NCI-H774 (cell line): ENCODE measurements around the gene CAT.

Source experiments
- DNase-seq: peaks from one replicate; lab custom pipeline; 2025; lab: John Stamatoyannopoulos, UW

Gene CAT

GRCh38 chr11:34425360-34425759, 13.4 kb upstream of the CAT start:
- no peak for DNase-seq

- no peak for DNase-seq
Observed at GRCh38 chr11:34425867-34426266, 12.9 kb upstream of the CAT start.

GRCh38 chr11:34426766-34427185, 12.0 kb upstream of the CAT start:
- DNase-seq = no peak

- DNase-seq = no peak
Observed at GRCh38 chr11:34427186-34427805, 11.4 kb upstream of the CAT start.

- DNase-seq = no peak
Observed at GRCh38 chr11:34431979-34432378, 6.8 kb upstream of the CAT start.

- no peak for DNase-seq
Observed at GRCh38 chr11:34432822-34433221, 5.9 kb upstream of the CAT start.

GRCh38 chr11:34433899-34434298, 4.8 kb upstream of the CAT start:
- DNase-seq = no peak

- no peak for DNase-seq
Observed at GRCh38 chr11:34437224-34438125, 1.3 kb upstream of the CAT start.

- DNase-seq = no peak
Observed at GRCh38 chr11:34439610-34440198, 970 bp downstream of the CAT start.

- DNase-seq = no peak
Observed at GRCh38 chr11:34441814-34442213, 3.1 kb downstream of the CAT start.

GRCh38 chr11:34443136-34443535, 4.4 kb downstream of the CAT start:
- DNase-seq = no peak

GRCh38 chr11:34444428-34444827, 5.7 kb downstream of the CAT start:
- no peak for DNase-seq

- no peak for DNase-seq
Observed at GRCh38 chr11:34445956-34446355, 7.2 kb downstream of the CAT start.

- DNase-seq = no peak
Observed at GRCh38 chr11:34446386-34446785, 7.7 kb downstream of the CAT start.

- no peak for DNase-seq
Observed at GRCh38 chr11:34447044-34447443, 8.3 kb downstream of the CAT start.

- no peak for DNase-seq
Observed at GRCh38 chr11:34448223-34448994, 9.7 kb downstream of the CAT start.

- no peak for DNase-seq
Observed at GRCh38 chr11:34449013-34449412, 10.3 kb downstream of the CAT start.

- no peak for DNase-seq
Observed at GRCh38 chr11:34451053-34451452, 12.3 kb downstream of the CAT start.

GRCh38 chr11:34454308-34455032, 15.7 kb downstream of the CAT start:
- no peak for DNase-seq

GRCh38 chr11:34457607-34458006, 18.9 kb downstream of the CAT start:
- no peak for DNase-seq

- no peak for DNase-seq
Observed at GRCh38 chr11:34458525-34458924, 19.8 kb downstream of the CAT start.
